ENCODE results near the gene CNTFR.
"Not testable (repeated sequence)": the region's sequence is repeated elsewhere in the genome, so short reads cannot be mapped to it uniquely, and the experiment has no call there.

CNTFR gene

GRCh38 chr9:34589636-34590380 is at the start of gene CNTFR:
TSS of gene CNTFR (minus strand) at chr9:34589724. CDS start at chr9:34568981, 20,743 bp downstream.
- no peak for DNase-seq

GRCh38 chr9:34639322-34639721 is 49.8 kb upstream of the CNTFR start:
- DNase-seq, result not testable (repeated sequence)

GRCh38 chr9:34638138-34638445 is 48.6 kb upstream of the CNTFR start:
- no peak for DNase-seq

GRCh38 chr9:34637356-34638137 is 48.0 kb upstream of the CNTFR start, which contains the start of gene SIGMAR1:
TSS of gene SIGMAR1 (minus strand) at chr9:34637787. CDS start at chr9:34637697, 90 bp downstream.
- DNase-seq, result peak; percentile 95

GRCh38 chr9:34636791-34637355 is 47.3 kb upstream of the CNTFR start:
- DNase-seq, result no peak

- no peak for DNase-seq
These were observed 46.0 kb upstream of the CNTFR start for GRCh38 chr9:34635556-34635955.

- DNase-seq, result no peak
These were observed 45.2 kb upstream of the CNTFR start for GRCh38 chr9:34634551-34635248.

GRCh38 chr9:34633851-34634550 is 44.5 kb upstream of the CNTFR start:
- peak; percentile 53 for DNase-seq

- no peak for DNase-seq
These were observed 43.6 kb upstream of the CNTFR start for GRCh38 chr9:34633166-34633565.

- DNase-seq, result no peak
These were observed 41.1 kb upstream of the CNTFR start for GRCh38 chr9:34630402-34631154.

- DNase-seq, result no peak
These were observed 39.9 kb upstream of the CNTFR start for GRCh38 chr9:34629491-34629808.

- DNase-seq, result no peak
These were observed 39.3 kb upstream of the CNTFR start, which contains the start of gene ARID3C for GRCh38 chr9:34628656-34629490. TSS of gene ARID3C (minus strand) at chr9:34629066. CDS start at chr9:34628014, 1,052 bp downstream.

GRCh38 chr9:34627716-34628655 is 38.5 kb upstream of the CNTFR start:
- DNase-seq, result no peak

GRCh38 chr9:34625186-34625486 is 35.6 kb upstream of the CNTFR start:
- no peak for DNase-seq

GRCh38 chr9:34624475-34625185 is 35.1 kb upstream of the CNTFR start:
- no peak for DNase-seq

- no peak for DNase-seq
These were observed 34.1 kb upstream of the CNTFR start for GRCh38 chr9:34623374-34624235.

GRCh38 chr9:34620061-34620994 is 30.8 kb upstream of the CNTFR start, which contains the start of gene DCTN3:
TSS of gene DCTN3 (minus strand) at chr9:34620495. CDS start at chr9:34620464, 31 bp downstream.
- DNase-seq, result peak; percentile 95
